HG03159 (cell line): ENCODE data around the gene RGS7.
"Not testable (repeated sequence)": the region's sequence is repeated elsewhere in the genome, so short reads cannot be mapped to it uniquely, and the experiment has no call there.

ENCODE experiments used
- ATAC-seq: cut with Tn5 transposase; IDR thresholded peaks from one replicate; pipeline ENCODE4 v1.9.1; 2021; ENCODE audit warnings: mild to moderate bottlenecking, moderate library complexity; ENCODE audit not compliant: unreplicated experiment

Gene RGS7

GRCh38 chr1:241332037-241332409, 25.0 kb downstream of the RGS7 start:
- no peak for ATAC-seq

- ATAC-seq: peak; percentile 46
Measured at GRCh38 chr1:241331328-241332036, 25.5 kb downstream of the RGS7 start.

GRCh38 chr1:241330619-241331327, 26.2 kb downstream of the RGS7 start:
- peak; percentile 71 for ATAC-seq

- ATAC-seq: no peak
Measured at GRCh38 chr1:241325456-241325855, 31.5 kb downstream of the RGS7 start.

- ATAC-seq: peak; percentile 53
Measured at GRCh38 chr1:241323514-241324195, 33.4 kb downstream of the RGS7 start.

GRCh38 chr1:241317676-241318075, 39.3 kb downstream of the RGS7 start:
- no peak for ATAC-seq

GRCh38 chr1:241316372-241316771, 40.6 kb downstream of the RGS7 start:
- ATAC-seq: no peak

GRCh38 chr1:241311056-241311746, 45.8 kb downstream of the RGS7 start:
- no peak for ATAC-seq

- ATAC-seq: no peak
Measured at GRCh38 chr1:241310451-241310850, 46.6 kb downstream of the RGS7 start.

- no peak for ATAC-seq
Measured at GRCh38 chr1:241309651-241310050, 47.4 kb downstream of the RGS7 start.

- no peak for ATAC-seq
Measured at GRCh38 chr1:241308471-241308870, 48.5 kb downstream of the RGS7 start.

- ATAC-seq: no peak
Measured at GRCh38 chr1:241308011-241308410, 49.0 kb downstream of the RGS7 start.

- no peak for ATAC-seq
Measured at GRCh38 chr1:241306125-241306790, 50.7 kb downstream of the RGS7 start.

- not testable (repeated sequence) for ATAC-seq
Measured at GRCh38 chr1:241302024-241302423, 55.0 kb downstream of the RGS7 start.

GRCh38 chr1:241299347-241299746, 57.7 kb downstream of the RGS7 start:
- no peak for ATAC-seq

- no peak for ATAC-seq
Measured at GRCh38 chr1:241292973-241293372, 64.0 kb downstream of the RGS7 start.

- ATAC-seq: not testable (repeated sequence)
Measured at GRCh38 chr1:241291548-241291947, 65.5 kb downstream of the RGS7 start.

- no peak for ATAC-seq
Measured at GRCh38 chr1:241286486-241286885, 70.5 kb downstream of the RGS7 start.

GRCh38 chr1:241276391-241276790, 80.6 kb downstream of the RGS7 start:
- no peak for ATAC-seq

- no peak for ATAC-seq
Measured at GRCh38 chr1:241275981-241276380, 81.0 kb downstream of the RGS7 start.

- no peak for ATAC-seq
Measured at GRCh38 chr1:241275226-241275625, 81.8 kb downstream of the RGS7 start.
